Measurements from ENCODE around the gene AP4S1.

GRCh38 chr14:31024010-31024480 is 1.4 kb upstream of the AP4S1 start:
- TF ChIP-seq GATA2 (IDR thresholded peaks at IDR 0.05; ENCODE audit: low read depth, low read length) (no peak), GATA3 (IDR thresholded peaks at IDR 0.05; ENCODE audit: low read depth, low read length) (no peak)
